ENCODE measurements around the gene SETD2.

- TF ChIP-seq POLR2A (IDR thresholded peaks at IDR 0.05; ENCODE audit: low read length) (no peak), GATA1 (IDR thresholded peaks at IDR 0.05; ENCODE audit: low read depth, low read length) (no peak)
These were observed 7.5 kb downstream of the SETD2 start for GRCh38 chr3:47156396-47156795.
